Neuronal stem cell (in vitro differentiated cells): ENCODE results near the gene SNF8.

Experiments used
- DNase-seq: peaks from one replicate; pipeline ENCODE4 v3.0.0-alpha.2; 2013; ENCODE audit warnings: low spot score
- H2AFZ ChIP-seq: one replicate; pipeline ENCODE4 v1.6.1; 2013; ENCODE audit warnings: mild to moderate bottlenecking, low read length, inconsistent platforms
- H2AK5ac ChIP-seq: 2 replicates; pipeline ENCODE4 v1.6.1; 2013; ENCODE audit warnings: low read depth, mild to moderate bottlenecking, inconsistent platforms, low read length, moderate library complexity, mixed read lengths
- H2BK120ac ChIP-seq: 2 replicates; pipeline ENCODE4 v1.6.1; 2013; ENCODE audit warnings: low read depth, mild to moderate bottlenecking, inconsistent platforms, low read length, moderate library complexity, mixed read lengths
- H2BK12ac ChIP-seq: one replicate; pipeline ENCODE4 v1.6.1; 2013; ENCODE audit warnings: low read length, inconsistent platforms
- H2BK15ac ChIP-seq: 2 replicates; pipeline ENCODE4 v1.6.1; 2013; ENCODE audit warnings: mild to moderate bottlenecking, low read length, inconsistent platforms, mixed read lengths
- H2BK5ac ChIP-seq: one replicate; pipeline ENCODE4 v1.6.1; 2013; ENCODE audit warnings: inconsistent platforms, mild to moderate bottlenecking, low read length, moderate library complexity
- H3K14ac ChIP-seq: one replicate; pipeline ENCODE4 v1.6.1; 2013; ENCODE audit warnings: low read length, inconsistent platforms
- H3K18ac ChIP-seq: 2 replicates; pipeline ENCODE4 v1.6.1; 2013; ENCODE audit warnings: low read length, inconsistent platforms
- H3K23ac ChIP-seq: 2 replicates; pipeline ENCODE4 v1.6.1; 2013; ENCODE audit warnings: low read depth, mild to moderate bottlenecking, mixed read lengths, low read length, inconsistent platforms; ENCODE audit not compliant: poor library complexity
- H3K27ac ChIP-seq: replicated peaks from 3 replicates; pipeline ENCODE4 v1.5.1; 2013; ENCODE audit warnings: low read length, inconsistent platforms
- H3K27me3 ChIP-seq, 3 experiments: 2 replicates each; pipeline ENCODE4 v1.6.1; 2013; ENCODE audit warnings: low read length in 3 of 3, mild to moderate bottlenecking in 2 of 3, inconsistent platforms in 1 of 3, low read depth in 1 of 3, mixed read lengths in 1 of 3, moderate library complexity in 1 of 3; ENCODE audit not compliant: control insufficient read depth in 3 of 3, insufficient read depth in 3 of 3
- H3K36me3 ChIP-seq, 2 donors: replicated peaks in 1 of 2; 2 replicates each; pipeline ENCODE4 v1.6.1; 2013; ENCODE audit warnings: low read length in 2 of 2; ENCODE audit not compliant: control insufficient read depth in 2 of 2, insufficient read depth in 2 of 2
- H3K4ac ChIP-seq: 2 replicates; pipeline ENCODE4 v1.6.1; 2013; ENCODE audit warnings: inconsistent platforms, mild to moderate bottlenecking, low read length, moderate library complexity
- H3K4me1 ChIP-seq, 2 donors: 1 replicate in 1 of 2; 2 replicates in 1 of 2; pipeline ENCODE4 v1.6.1; 2013; ENCODE audit warnings: low read length in 2 of 2, low read depth in 1 of 2; ENCODE audit not compliant: control insufficient read depth in 2 of 2, insufficient read depth in 1 of 2
- H3K4me2 ChIP-seq: one replicate; pipeline ENCODE4 v1.6.1; 2013; ENCODE audit warnings: mild to moderate bottlenecking, low read length, inconsistent platforms; ENCODE audit not compliant: insufficient read depth, poor library complexity, severe bottlenecking
- H3K4me3 ChIP-seq, 2 donors: 2 replicates each; pipeline ENCODE4 v1.5.1; 2013; ENCODE audit warnings: low read length in 2 of 2, mild to moderate bottlenecking in 2 of 2, inconsistent platforms in 1 of 2, moderate library complexity in 1 of 2
- H3K79me1 ChIP-seq: one replicate; pipeline ENCODE4 v1.6.1; 2013; ENCODE audit warnings: low read depth, mild to moderate bottlenecking, inconsistent platforms, low read length, moderate library complexity
- H3K9ac ChIP-seq: one replicate; pipeline ENCODE4 v1.6.1; 2013; ENCODE audit warnings: mild to moderate bottlenecking, low read depth, low read length, inconsistent platforms; ENCODE audit not compliant: poor library complexity
- H3K9me3 ChIP-seq, 2 donors: replicated peaks in 1 of 2; 2 replicates each; pipeline versions ENCODE3 to v1.6.1; 2013; ENCODE audit warnings: low read length in 2 of 2, mild to moderate bottlenecking in 2 of 2, inconsistent platforms in 1 of 2, low read depth in 1 of 2, mixed read lengths in 1 of 2, moderate library complexity in 1 of 2; ENCODE audit not compliant: control insufficient read depth in 2 of 2, insufficient read depth in 1 of 2
- H4K8ac ChIP-seq: one replicate; pipeline ENCODE4 v1.6.1; 2013; ENCODE audit warnings: low read depth, mild to moderate bottlenecking, inconsistent platforms, low read length, moderate library complexity
- H4K91ac ChIP-seq: one replicate; pipeline ENCODE4 v1.6.1; 2013; ENCODE audit warnings: low read length, low read depth, mild to moderate bottlenecking, inconsistent platforms; ENCODE audit not compliant: poor library complexity
- WGBS, 2 donors: extraction: QIAGEN DNeasy Blood & Tissue Kit; methylation state at CpG; one replicate each; pipeline ENCODE4 v1.1.7; 2013; ENCODE audit warnings: missing lambda C conversion rate in 2 of 2, mixed read lengths in 1 of 2; ENCODE audit not compliant: insufficient read length in 2 of 2, insufficient replicate concordance in 1 of 2; ENCODE audit errors: extremely low coverage in 2 of 2; 5-methylcytosine and 5-hydroxymethylcytosine counted together

The SNF8 gene

GRCh38 chr17:48929812-48930165 lies 14.9 kb downstream of the SNF8 start:
- Histone ChIP-seq H3K36me3 (peaks cover 51 to 98% of the 10 kb centered on the region in 2 donors), H2BK5ac (no peak overlapping the region)

GRCh38 chr17:48928876-48929811 lies 15.5 kb downstream of the SNF8 start:
- no peak overlapping the region for H3K4ac ChIP-seq
- no peak for DNase-seq
- no peak overlapping the region for H4K91ac ChIP-seq
- no peaks in the 10 kb centered on the region for H3K9me3 ChIP-seq
- peaks cover 49 to 98% of the 10 kb centered on the region in 2 donors for H3K36me3 ChIP-seq
- no peak overlapping the region for H3K18ac ChIP-seq
- H3K4me2 ChIP-seq = no peak overlapping the region
- no peak overlapping the region for H2BK15ac ChIP-seq
- no peak overlapping the region for H3K9ac ChIP-seq
- H3K23ac ChIP-seq = no peak overlapping the region
- H3K14ac ChIP-seq = no peak overlapping the region
- no peak overlapping the region for H2BK5ac ChIP-seq
- no peak overlapping the region for H3K27ac ChIP-seq
- no peaks in the 10 kb centered on the region for H3K27me3 ChIP-seq
- H2BK120ac ChIP-seq = no peak overlapping the region
- no peak overlapping the region for H2BK12ac ChIP-seq
- no peak overlapping the region for H3K4me3 ChIP-seq
- H3K4me1 ChIP-seq = no peaks in the 10 kb centered on the region
- no peak overlapping the region for H4K8ac ChIP-seq
- no CpG with 5 or more reads among the region's 6 CpGs for WGBS, 2 donors
- no peak overlapping the region for H2AFZ ChIP-seq
- H2AK5ac ChIP-seq = no peak overlapping the region
- H3K79me1 ChIP-seq = no peaks in the 10 kb centered on the region

More at GRCh38 chr17:48929812-48930165, 14.9 kb downstream of the SNF8 start:
- DNase-seq = no peak
- no CpG with 5 or more reads among the region's 1 CpG for WGBS, 2 donors
- Histone ChIP-seq H3K4me2 (no peak overlapping the region), H3K79me1 (no peaks in the 10 kb centered on the region), H3K9me3 (no peaks in the 10 kb centered on the region), H3K27ac (no peak overlapping the region), H3K4me1 (no peaks in the 10 kb centered on the region), H3K9ac (no peak overlapping the region), H3K18ac (no peak overlapping the region), H4K91ac (no peak overlapping the region), H3K14ac (no peak overlapping the region), H2AK5ac (no peak overlapping the region), H3K27me3 (no peaks in the 10 kb centered on the region), H4K8ac (no peak overlapping the region), H3K4me3 (no peak overlapping the region), H3K4ac (no peak overlapping the region), H2BK15ac (no peak overlapping the region), H2AFZ (no peak overlapping the region), H2BK120ac (no peak overlapping the region), H2BK12ac (no peak overlapping the region), H3K23ac (no peak overlapping the region)

GRCh38 chr17:48927978-48928745 lies 16.5 kb downstream of the SNF8 start:
- Histone ChIP-seq H3K4me3 (no peak overlapping the region), H2BK15ac (no peak overlapping the region), H3K14ac (no peak overlapping the region), H3K4ac (no peak overlapping the region), H3K27ac (no peak overlapping the region), H3K4me2 (no peak overlapping the region), H2BK12ac (no peak overlapping the region), H3K18ac (no peak overlapping the region), H4K8ac (no peak overlapping the region), H2BK120ac (no peak overlapping the region), H2AK5ac (no peak overlapping the region), H3K9me3 (no peaks in the 10 kb centered on the region), H2AFZ (no peak overlapping the region), H2BK5ac (no peak overlapping the region), H3K36me3 (peaks cover 53 to 98% of the 10 kb centered on the region in 2 donors), H3K79me1 (no peaks in the 10 kb centered on the region), H3K27me3 (no peaks in the 10 kb centered on the region), H3K9ac (no peak overlapping the region), H4K91ac (no peak overlapping the region), H3K4me1 (no peaks in the 10 kb centered on the region), H3K23ac (no peak overlapping the region)
- no peak for DNase-seq
- WGBS, 2 donors = no CpG with 5 or more reads among the region's 6 CpGs

GRCh38 chr17:48925991-48926342 lies 18.7 kb downstream of the SNF8 start:
- H3K9ac ChIP-seq = no peak overlapping the region
- H2BK5ac ChIP-seq = no peak overlapping the region
- H3K27ac ChIP-seq = no peak overlapping the region
- H3K27me3 ChIP-seq = no peaks in the 10 kb centered on the region
- no peak overlapping the region for H4K91ac ChIP-seq
- no peak overlapping the region for H2BK120ac ChIP-seq
- H4K8ac ChIP-seq = no peak overlapping the region
- H2BK15ac ChIP-seq = no peak overlapping the region
- H3K4me1 ChIP-seq = no peaks in the 10 kb centered on the region
- H2BK12ac ChIP-seq = no peak overlapping the region
- H2AFZ ChIP-seq = no peak overlapping the region
- no peak overlapping the region for H3K23ac ChIP-seq
- peaks cover 56 to 99% of the 10 kb centered on the region in 2 donors for H3K36me3 ChIP-seq
- no peak overlapping the region for H2AK5ac ChIP-seq
- no peak overlapping the region for H3K18ac ChIP-seq
- DNase-seq = no peak
- no peak overlapping the region for H3K4ac ChIP-seq
- H3K79me1 ChIP-seq = no peaks in the 10 kb centered on the region
- no peaks in the 10 kb centered on the region for H3K9me3 ChIP-seq
- no peak overlapping the region for H3K14ac ChIP-seq
- H3K4me3 ChIP-seq = no peak overlapping the region
- H3K4me2 ChIP-seq = no peak overlapping the region
- WGBS, 2 donors = no CpG with 5 or more reads among the region's 3 CpGs
